NCI-H82 (cell line): Measurements from ENCODE around the gene SENP1.
"Not testable (repeated sequence)": the region's sequence is repeated elsewhere in the genome, so short reads cannot be mapped to it uniquely, and the experiment has no call there.

Experiments
- DNase-seq: peaks from one replicate; lab custom pipeline; 2025; lab: John Stamatoyannopoulos, UW

The SENP1 gene

DNA sequence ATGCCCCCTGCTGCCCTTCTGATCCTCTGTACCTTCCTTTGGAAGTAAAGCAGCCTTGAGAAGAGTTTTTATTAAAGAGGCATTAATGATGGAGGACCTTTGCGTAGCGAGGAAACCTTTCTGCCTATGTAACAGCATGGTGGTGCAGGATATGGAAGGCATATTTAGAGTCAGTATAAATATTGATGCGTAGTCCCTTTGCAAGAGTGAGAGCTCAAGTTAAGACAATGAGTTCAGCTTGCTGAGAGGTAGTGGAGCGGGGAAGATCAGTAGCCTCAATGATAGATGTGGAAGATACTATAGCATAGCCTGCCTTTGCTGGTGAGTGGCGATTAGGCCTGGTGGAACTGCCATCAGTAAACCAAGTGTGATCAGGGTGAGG is 5.4 kb upstream of the SENP1 start:
- DNase-seq, result not testable (repeated sequence)

- DNase-seq, result no peak
These were observed 4.9 kb upstream of the SENP1 start for GRCh38 chr12:48110691-48111311.

DNA sequence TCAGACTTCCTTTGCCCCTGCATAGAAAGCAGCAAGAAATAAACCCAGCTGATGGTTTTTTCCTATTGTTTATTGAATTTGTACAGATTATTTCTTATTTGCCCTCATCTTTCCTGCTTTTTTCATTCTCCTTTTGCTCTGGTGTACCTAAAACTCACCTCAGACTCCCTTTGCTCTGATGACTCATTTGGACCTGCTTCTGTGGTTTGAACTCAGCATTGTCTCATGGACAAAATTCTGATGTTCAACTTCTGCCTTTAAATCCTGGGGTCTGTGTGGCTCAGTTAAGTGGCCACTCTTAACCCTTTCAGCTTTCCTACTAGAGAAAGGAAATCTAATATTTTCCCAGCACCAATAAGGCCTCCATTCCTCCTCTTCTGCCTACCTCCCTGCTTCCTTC is 3.5 kb upstream of the SENP1 start:
- no peak for DNase-seq

DNA sequence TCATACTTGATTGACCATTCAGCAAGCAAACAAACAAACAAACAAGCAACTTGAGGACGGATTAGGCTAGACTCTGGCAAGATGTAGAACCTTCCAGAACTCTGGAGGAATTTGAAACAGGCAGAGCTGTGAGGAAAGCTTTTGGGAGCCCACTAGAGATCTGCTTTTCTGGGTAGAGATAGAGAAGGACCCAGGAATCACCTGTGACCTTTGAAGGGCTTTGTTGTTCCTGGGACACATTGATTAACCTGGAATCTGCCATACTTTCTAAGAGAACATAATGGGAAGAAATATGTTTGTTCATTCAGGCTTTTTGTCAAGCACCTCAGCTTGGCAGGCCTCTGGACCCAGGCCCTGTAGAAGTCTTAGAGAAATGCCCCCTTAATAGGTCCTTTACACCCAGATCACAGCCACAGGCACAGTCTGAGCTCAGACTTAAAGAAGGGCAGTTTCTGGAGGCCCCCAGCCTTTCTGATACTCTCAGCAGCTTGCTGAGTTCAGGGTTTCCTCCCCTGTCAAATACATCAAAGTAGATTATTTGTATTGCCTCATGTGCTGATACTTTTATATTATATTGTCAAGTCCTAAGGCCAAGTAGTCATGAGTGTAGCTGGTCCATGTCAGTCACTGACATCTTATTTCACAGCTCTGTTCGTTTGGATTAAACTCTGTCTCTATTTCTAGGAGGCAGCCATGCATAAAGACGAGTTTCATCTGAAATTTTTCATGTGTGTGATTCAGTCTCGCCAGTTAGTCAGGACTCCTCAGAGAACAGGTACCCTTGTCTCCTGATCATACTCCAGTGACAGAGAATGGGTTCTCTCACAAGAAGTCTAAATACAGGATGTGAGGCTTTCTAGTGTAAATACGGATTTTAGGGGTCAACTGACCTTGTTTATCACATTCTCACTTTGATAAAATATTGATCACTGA is 1.1 kb upstream of the SENP1 start:
- DNase-seq, result no peak

- peak; percentile 68 for DNase-seq
These were observed 485 bp downstream of the SENP1 start for GRCh38 chr12:48105321-48105866.

DNA sequence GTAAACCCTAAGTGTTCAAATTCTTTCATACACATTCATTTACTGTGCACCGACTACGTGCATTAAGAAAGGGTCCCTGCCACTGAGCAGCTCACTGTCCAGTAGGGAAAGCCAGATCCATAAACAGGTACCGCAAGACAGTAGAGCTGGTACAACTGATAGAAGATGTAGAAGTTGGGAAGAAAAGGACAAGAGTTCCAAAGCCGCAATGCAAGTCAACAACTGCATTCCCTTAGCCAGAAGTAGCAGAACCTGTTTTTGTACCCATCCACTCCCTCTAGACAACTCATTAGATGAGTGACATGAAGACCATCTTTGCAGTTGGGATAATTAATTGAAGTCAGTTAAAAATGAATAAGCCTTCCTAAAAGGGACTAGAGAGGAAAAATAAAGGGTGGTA is 1.3 kb downstream of the SENP1 start:
- DNase-seq, result no peak

- no peak for DNase-seq
These were observed 13.3 kb downstream of the SENP1 start for GRCh38 chr12:48092611-48093010.

- no peak for DNase-seq
These were observed 19.6 kb downstream of the SENP1 start for GRCh38 chr12:48086327-48086726.

- no peak for DNase-seq
These were observed 20.9 kb downstream of the SENP1 start for GRCh38 chr12:48084841-48085460.

GRCh38 chr12:48084066-48084465 is 21.8 kb downstream of the SENP1 start:
- DNase-seq, result peak; percentile 2

DNA sequence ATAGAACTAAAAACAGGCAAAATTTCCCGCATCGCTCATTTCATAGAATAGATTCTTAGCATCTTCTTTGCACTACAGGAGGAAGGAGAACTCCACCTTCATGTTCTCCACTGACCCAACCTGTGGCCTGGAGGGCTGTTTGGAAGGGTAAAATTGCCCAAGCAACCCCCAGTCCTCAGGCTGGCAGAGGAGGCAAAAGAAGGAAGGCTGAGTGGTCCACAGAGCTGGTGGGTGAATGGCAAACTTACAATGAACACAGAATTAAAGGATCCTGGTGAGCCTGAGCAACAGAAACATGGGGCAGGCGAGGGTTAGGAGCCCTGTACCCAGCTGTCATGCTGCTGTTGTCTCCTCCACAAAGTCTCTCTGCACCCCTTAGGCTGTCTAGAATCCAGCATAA is 25.1 kb downstream of the SENP1 start:
- DNase-seq, result no peak

GRCh38 chr12:48080285-48080684 is 25.6 kb downstream of the SENP1 start:
- no peak for DNase-seq

- no peak for DNase-seq
These were observed 27.0 kb downstream of the SENP1 start for GRCh38 chr12:48078901-48079300.

GRCh38 chr12:48077111-48077510 is 28.8 kb downstream of the SENP1 start:
- no peak for DNase-seq

DNA sequence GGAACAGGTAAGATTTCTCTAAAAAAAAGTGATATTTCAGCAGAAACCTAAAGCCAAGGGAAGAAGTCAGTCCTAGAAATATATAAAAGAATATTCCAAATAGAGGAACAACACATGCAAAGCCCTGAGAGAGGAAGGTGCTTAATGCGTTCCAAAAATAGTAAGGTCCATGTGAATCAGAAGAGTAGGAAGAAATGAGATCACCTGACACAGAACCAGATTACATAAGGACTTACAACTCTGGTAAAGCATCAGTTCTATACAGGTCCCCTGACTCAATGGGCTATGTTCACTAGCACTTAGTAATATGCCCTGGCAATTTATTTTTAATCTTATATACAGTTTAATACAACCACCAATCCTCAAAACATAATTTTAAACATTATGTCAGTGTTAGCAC is 30.0 kb downstream of the SENP1 start:
- no peak for DNase-seq

- DNase-seq, result no peak
These were observed 31.6 kb downstream of the SENP1 start for GRCh38 chr12:48074266-48074665.

DNA sequence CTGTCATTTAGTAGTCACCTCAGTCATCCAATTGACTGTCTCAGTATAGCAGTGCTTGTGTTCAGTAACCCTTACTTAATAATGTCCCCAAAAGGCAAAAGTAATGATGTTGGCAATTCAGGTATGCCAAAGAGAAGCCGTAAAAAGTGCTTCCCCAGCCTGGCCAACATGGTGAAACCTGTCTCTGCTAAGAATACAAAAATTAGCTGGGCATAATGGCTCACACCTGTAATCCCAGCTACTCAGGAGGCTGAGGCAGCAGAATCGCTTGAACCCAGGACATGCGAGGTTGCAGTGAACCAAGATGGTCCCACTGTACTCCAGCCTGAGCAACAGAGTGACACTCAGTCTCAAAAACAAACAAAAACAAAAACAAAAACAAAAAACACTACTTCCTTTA is 33.6 kb downstream of the SENP1 start:
- DNase-seq, result no peak

GRCh38 chr12:48071808-48072207 is 34.1 kb downstream of the SENP1 start:
- DNase-seq, result no peak

- DNase-seq, result no peak
These were observed 35.1 kb downstream of the SENP1 start for GRCh38 chr12:48070731-48071130.

DNA sequence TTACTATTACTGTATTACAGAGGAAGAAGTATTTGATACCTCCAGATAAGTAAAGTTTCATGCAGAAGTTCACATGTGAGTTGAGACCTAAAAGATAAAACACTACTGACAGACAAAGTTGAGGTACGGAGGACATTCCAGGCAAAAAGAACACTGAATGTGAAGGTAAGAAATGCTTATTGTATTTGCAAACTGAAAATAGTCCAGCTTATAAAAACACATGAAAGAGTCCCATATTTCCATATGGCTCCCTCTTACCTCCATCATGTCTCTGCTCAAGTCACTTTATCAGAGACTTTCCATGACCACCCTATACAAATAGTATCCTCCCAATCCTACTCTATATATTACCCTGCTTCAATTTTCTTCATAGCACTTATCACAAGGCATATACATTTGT is 35.8 kb downstream of the SENP1 start:
- no peak for DNase-seq

- DNase-seq, result no peak
These were observed 36.6 kb downstream of the SENP1 start for GRCh38 chr12:48069241-48069640.

DNA sequence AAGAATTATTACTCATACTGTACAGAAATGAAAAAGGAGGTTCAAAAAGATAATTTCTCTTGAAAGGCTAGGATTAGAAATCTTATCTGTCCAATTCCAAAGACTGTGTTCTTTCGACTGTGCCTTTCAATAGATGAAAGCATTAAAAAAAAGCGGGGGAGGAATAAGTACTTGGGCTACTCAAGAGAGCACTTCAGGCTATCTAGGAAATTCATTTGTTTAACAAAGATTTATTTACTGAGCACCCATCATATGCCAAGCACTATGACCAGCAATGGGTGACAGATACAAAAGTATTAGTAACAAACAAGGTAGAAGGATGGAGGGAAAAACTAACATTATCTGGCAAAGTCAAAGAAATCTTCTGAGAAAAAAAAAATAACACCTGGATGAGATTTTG is 37.4 kb downstream of the SENP1 start:
- DNase-seq, result no peak
